Stimulated activated CD8-positive, alpha-beta memory T cell treated with anti-CD3 and anti-CD28 coated beads, Interleukin-12 subunit alpha, Interleukin-12 subunit beta, amount 100 ng/mL, for 24 hours (primary cell): ENCODE results near the gene PPY.
"Not testable (repeated sequence)": the region's sequence is repeated elsewhere in the genome, so short reads cannot be mapped to it uniquely, and the experiment has no call there.

Source experiments
- DNase-seq: peaks from one replicate; pipeline ENCODE4 v3.0.0-alpha.2; 2020; ENCODE audit errors: extremely low read depth

The PPY gene

GRCh38 chr17:43932357-43932756 lies 9.9 kb downstream of the PPY start:
- no peak for DNase-seq

GRCh38 chr17:43931062-43931571 lies 11.2 kb downstream of the PPY start:
- no peak for DNase-seq

GRCh38 chr17:43928609-43929008 lies 13.7 kb downstream of the PPY start:
- DNase-seq, result no peak

- DNase-seq, result not testable (repeated sequence)
Observed at GRCh38 chr17:43927929-43928328, 14.3 kb downstream of the PPY start.

GRCh38 chr17:43927060-43927864 lies 15.0 kb downstream of the PPY start:
- no peak for DNase-seq

- DNase-seq, result no peak
Observed at GRCh38 chr17:43924558-43924957, 17.7 kb downstream of the PPY start.

GRCh38 chr17:43920500-43921095 lies 21.7 kb downstream of the PPY start:
- no peak for DNase-seq

- DNase-seq, result no peak
Observed at GRCh38 chr17:43918026-43918389, 24.3 kb downstream of the PPY start.

GRCh38 chr17:43917348-43918025 lies 24.8 kb downstream of the PPY start:
- no peak for DNase-seq

GRCh38 chr17:43917016-43917347 lies 25.3 kb downstream of the PPY start:
- no peak for DNase-seq

- no peak for DNase-seq
Observed at GRCh38 chr17:43916385-43916784, 25.9 kb downstream of the PPY start.

- DNase-seq, result no peak
Observed at GRCh38 chr17:43915559-43915958, 26.7 kb downstream of the PPY start.

- DNase-seq, result no peak
Observed at GRCh38 chr17:43914451-43914850, 27.8 kb downstream of the PPY start.

- DNase-seq, result no peak
Observed at GRCh38 chr17:43913584-43913983, 28.7 kb downstream of the PPY start.

- no peak for DNase-seq
Observed at GRCh38 chr17:43912635-43913304, 29.5 kb downstream of the PPY start.

GRCh38 chr17:43911904-43912303 lies 30.4 kb downstream of the PPY start:
- no peak for DNase-seq

GRCh38 chr17:43909537-43910231 lies 32.6 kb downstream of the PPY start:
- DNase-seq, result no peak

- no peak for DNase-seq
Observed at GRCh38 chr17:43907998-43908721, 34.1 kb downstream of the PPY start.

- no peak for DNase-seq
Observed at GRCh38 chr17:43907425-43907981, 34.8 kb downstream of the PPY start, which contains the start of gene MPP2. MPP2 (minus strand) TSS chr17:43907536; CDS start chr17:43904460, 3,076 bp downstream.

- no peak for DNase-seq
Observed at GRCh38 chr17:43906951-43907424, 35.3 kb downstream of the PPY start.
